Measurements from ENCODE around the gene RASL12. TPM values are rescaled to one million over a fixed set of nuclear protein-coding genes. Genes with fewer than 3 reads are reported as not detected.
A peak's percentile ranks its signal among the peaks of the same experiment; 100 is the strongest.

Gene RASL12
- total and polyA plus RNA-seq, 2 experiments from 2014 or later: 4.6 to 6.4 TPM

DNA sequence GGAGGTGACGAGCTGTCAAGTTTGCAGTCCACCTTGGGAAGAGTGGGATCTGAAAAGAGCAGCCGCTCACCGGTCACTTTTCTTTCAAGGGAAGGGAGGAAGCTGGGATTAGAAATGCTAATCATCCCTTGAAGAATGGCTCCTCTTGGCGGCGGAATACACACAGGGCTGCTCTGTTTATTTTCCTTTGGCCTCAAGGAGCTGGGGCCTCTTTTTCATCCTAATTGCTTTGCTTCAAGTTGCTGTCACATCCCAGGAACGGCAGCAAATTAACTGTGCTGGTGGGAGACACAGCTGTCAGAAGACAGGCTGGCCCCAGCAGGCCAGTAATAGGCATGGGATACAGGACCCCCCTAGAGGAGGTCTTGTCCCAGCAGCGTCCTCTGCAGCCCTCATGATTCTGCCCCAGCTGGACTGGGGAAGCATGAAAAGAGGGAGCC lies 15.5 kb upstream of the RASL12 start:
- peak overlapping the region; percentile 51 for H3K4me2 ChIP-seq
- no peaks in the 10 kb centered on the region for H3K27me3 ChIP-seq
- H3K27ac ChIP-seq: peak overlapping the region; percentile 10
- no peak overlapping the region for H3K4me3 ChIP-seq
- no peaks in the 10 kb centered on the region for H3K79me2 ChIP-seq
- H2AFZ ChIP-seq: no peak overlapping the region
- WGBS (ENCODE audit: low lambda C conversion rate, missing lambda C conversion rate): 17% methylated on average over 7 of the region's 7 CpGs
- H3K4me1 ChIP-seq (ENCODE audit: insufficient read depth): peaks cover 44% of the 10 kb centered on the region
- no peaks in the 10 kb centered on the region for H3K36me3 ChIP-seq (replicated peaks; ENCODE audit: insufficient read depth, low read depth)
- no peak for TF ChIP-seq EZH2phosphoT487 (IDR thresholded peaks at IDR 0.05; ENCODE audit: low read depth, severe bottlenecking, unreplicated experiment)
- TF ChIP-seq, protein P1, sequence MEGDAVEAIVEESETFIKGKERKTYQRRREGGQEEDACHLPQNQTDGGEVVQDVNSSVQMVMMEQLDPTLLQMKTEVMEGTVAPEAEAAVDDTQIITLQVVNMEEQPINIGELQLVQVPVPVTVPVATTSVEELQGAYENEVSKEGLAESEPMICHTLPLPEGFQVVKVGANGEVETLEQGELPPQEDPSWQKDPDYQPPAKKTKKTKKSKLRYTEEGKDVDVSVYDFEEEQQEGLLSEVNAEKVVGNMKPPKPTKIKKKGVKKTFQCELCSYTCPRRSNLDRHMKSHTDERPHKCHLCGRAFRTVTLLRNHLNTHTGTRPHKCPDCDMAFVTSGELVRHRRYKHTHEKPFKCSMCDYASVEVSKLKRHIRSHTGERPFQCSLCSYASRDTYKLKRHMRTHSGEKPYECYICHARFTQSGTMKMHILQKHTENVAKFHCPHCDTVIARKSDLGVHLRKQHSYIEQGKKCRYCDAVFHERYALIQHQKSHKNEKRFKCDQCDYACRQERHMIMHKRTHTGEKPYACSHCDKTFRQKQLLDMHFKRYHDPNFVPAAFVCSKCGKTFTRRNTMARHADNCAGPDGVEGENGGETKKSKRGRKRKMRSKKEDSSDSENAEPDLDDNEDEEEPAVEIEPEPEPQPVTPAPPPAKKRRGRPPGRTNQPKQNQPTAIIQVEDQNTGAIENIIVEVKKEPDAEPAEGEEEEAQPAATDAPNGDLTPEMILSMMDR (IDR thresholded peaks at IDR 0.05; ENCODE audit: poor library complexity): peak; percentile 52
- DNase-seq (ENCODE audit: low spot score): no peak
- H4K20me1 ChIP-seq (ENCODE audit: insufficient read depth, poor library complexity, severe bottlenecking): no peaks in the 10 kb centered on the region
- no peaks in the 10 kb centered on the region for H3K9me2 ChIP-seq (replicated peaks; ENCODE audit: insufficient read depth)
- H3K9me3 ChIP-seq (ENCODE audit: low read depth): no peaks in the 10 kb centered on the region

DNA sequence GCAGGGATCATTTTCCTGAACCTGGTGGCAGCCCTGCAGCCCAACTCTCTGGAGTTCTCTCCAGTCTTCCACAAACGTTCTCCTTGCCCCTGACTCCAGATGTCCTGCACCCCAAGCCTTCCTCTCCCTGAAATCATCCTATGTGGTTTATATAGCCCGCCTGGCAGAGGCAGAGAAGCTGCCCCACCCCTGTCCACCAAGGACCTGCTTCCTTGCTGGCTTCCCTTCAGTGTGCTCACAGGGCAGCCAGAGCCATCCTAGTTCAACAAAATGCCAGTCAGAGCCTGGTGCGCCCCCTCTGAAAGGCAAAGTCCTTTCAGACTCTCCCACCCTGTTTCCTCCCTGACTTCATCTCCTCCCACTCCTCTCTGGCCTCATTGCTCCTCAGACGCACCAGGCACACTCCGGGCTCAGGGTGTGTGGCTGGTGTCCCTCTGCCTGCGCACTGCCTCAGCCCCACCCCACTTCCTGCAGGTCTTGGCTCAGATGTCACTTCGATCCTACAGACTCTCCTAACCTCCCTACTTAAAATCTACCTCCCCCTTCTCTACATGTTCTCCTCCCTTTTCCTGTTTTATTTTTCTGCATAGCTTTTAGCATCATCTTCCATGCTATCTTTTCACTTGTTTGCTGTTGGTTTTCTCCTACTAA lies 14.6 kb upstream of the RASL12 start:
- H3K4me3 ChIP-seq: no peak overlapping the region
- 32% methylated on average over 7 of the region's 7 CpGs for WGBS (ENCODE audit: low lambda C conversion rate, missing lambda C conversion rate)
- H3K36me3 ChIP-seq (replicated peaks; ENCODE audit: insufficient read depth, low read depth): no peaks in the 10 kb centered on the region
- H2AFZ ChIP-seq: no peak overlapping the region
- H3K27ac ChIP-seq: peak overlapping the region; percentile 16
- no peak for DNase-seq (ENCODE audit: low spot score)
- TF ChIP-seq EZH2 (IDR thresholded peaks at IDR 0.05; ENCODE audit: borderline replicate concordance) (no peak), EZH2phosphoT487 (IDR thresholded peaks at IDR 0.05; ENCODE audit: low read depth, severe bottlenecking, unreplicated experiment) (no peak)
- TF ChIP-seq, protein P1 (IDR thresholded peaks at IDR 0.05; ENCODE audit: poor library complexity): no peak
- peaks cover 36% of the 10 kb centered on the region for H3K4me1 ChIP-seq (ENCODE audit: insufficient read depth)
- H3K9me3 ChIP-seq (ENCODE audit: low read depth): no peaks in the 10 kb centered on the region
- no peaks in the 10 kb centered on the region for H3K79me2 ChIP-seq
- no peaks in the 10 kb centered on the region for H4K20me1 ChIP-seq (ENCODE audit: insufficient read depth, poor library complexity, severe bottlenecking)
- no peaks in the 10 kb centered on the region for H3K27me3 ChIP-seq
- H3K4me2 ChIP-seq: peak overlapping the region; percentile 51
- H3K9me2 ChIP-seq (replicated peaks; ENCODE audit: insufficient read depth): no peaks in the 10 kb centered on the region

GRCh38 chr15:65081758-65082157 lies 14.0 kb upstream of the RASL12 start:
- 78% methylated on average over 5 of the region's 5 CpGs for WGBS (ENCODE audit: low lambda C conversion rate, missing lambda C conversion rate)
- no peak overlapping the region for H3K4me2 ChIP-seq

More at GRCh38 chr15:65081758-65082157, 14.0 kb upstream of the RASL12 start:
- TF ChIP-seq EZH2 (IDR thresholded peaks at IDR 0.05; ENCODE audit: borderline replicate concordance) (no peak), EZH2phosphoT487 (IDR thresholded peaks at IDR 0.05; ENCODE audit: low read depth, severe bottlenecking, unreplicated experiment) (no peak)
- TF ChIP-seq, protein P1 (IDR thresholded peaks at IDR 0.05; ENCODE audit: poor library complexity): no peak
- no peaks in the 10 kb centered on the region for H3K27me3 ChIP-seq
- no peaks in the 10 kb centered on the region for H3K9me3 ChIP-seq (ENCODE audit: low read depth)
- no peak overlapping the region for H2AFZ ChIP-seq
- no peaks in the 10 kb centered on the region for H3K79me2 ChIP-seq
- H3K27ac ChIP-seq: no peak overlapping the region
- peaks cover 29% of the 10 kb centered on the region for H3K4me1 ChIP-seq (ENCODE audit: insufficient read depth)
- DNase-seq (ENCODE audit: low spot score): no peak
- H3K9me2 ChIP-seq (replicated peaks; ENCODE audit: insufficient read depth): no peaks in the 10 kb centered on the region
- H4K20me1 ChIP-seq (ENCODE audit: insufficient read depth, poor library complexity, severe bottlenecking): no peaks in the 10 kb centered on the region
- no peak overlapping the region for H3K4me3 ChIP-seq
- H3K36me3 ChIP-seq (replicated peaks; ENCODE audit: insufficient read depth, low read depth): no peaks in the 10 kb centered on the region
